LNCaP clone FGC (cell line): ENCODE data around the gene FHIT.

Source experiments
- DNase-seq: peaks from one replicate; pipeline ENCODE4 v3.0.0-alpha.2; 2011; ENCODE audit warnings: low read depth
- H3K4me3 ChIP-seq: 2 replicates; pipeline ENCODE4 v1.5.1; 2011; ENCODE audit warnings: mild to moderate bottlenecking, low read depth, low read length, control low read depth
- TF ChIP-seq, protein P1 (sequence below): IDR thresholded peaks from 2 replicates; pipeline ENCODE4 v1.5.1; 2012; ENCODE audit warnings: mild to moderate bottlenecking; ENCODE audit not compliant: control insufficient read depth, insufficient read depth; ENCODE audit errors: extremely low read depth

Gene FHIT

DNA sequence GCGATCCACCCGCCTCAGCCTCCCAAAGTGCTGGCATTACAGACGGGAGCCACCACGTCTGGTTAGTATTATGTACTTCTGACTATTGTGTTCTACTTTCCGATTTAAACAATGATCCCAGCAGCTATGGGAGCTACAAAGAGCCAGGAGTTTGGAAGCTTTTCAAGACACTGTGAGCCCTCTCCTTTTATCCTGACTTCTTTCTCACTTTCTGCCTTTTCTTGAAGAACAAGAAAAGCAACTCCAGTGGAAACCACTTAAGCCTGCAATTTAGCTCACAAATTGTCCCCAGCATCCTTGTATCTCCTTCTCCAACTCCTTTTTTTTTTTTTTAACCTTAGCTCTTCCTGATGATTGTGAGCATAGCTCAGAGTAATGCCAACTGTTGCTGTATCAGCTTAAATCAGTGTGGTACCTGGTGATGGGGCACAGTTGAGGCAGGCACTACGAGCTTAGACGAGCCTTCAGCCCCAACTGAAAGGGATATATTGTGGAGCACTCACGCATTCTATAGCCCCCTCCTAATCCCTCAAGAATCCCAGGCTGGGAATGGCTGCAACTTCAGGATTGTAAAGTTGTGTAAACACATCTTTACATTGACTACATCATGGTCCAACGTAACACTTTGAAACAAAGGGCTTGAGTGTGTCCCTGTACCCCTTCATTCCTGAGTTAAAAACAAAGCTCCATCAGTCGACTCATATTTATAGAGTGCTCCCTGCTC, 677.0 kb downstream of the FHIT start:
- no peak for DNase-seq
- H3K4me3 ChIP-seq, result no peak overlapping the region

DNA sequence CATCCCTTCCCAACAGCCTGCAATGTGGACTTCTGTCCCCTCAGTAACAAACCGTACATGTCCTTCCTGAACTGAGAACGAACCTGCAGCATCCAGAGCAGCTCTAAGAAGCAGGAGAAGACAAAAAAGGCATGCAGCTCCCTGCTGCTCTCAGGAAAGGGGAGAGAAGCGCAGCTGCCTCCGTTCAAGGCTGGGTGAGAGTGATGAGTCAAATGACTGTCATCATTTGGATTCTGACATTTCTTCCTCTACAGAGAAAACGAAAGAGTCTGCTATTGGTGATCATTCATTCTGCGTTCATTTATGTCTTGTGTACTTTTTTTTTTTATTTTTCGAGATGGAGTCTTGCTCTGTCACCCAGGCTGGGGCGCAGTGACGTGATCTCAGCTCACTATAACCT, 677.8 kb downstream of the FHIT start:
- TF ChIP-seq, protein P1, sequence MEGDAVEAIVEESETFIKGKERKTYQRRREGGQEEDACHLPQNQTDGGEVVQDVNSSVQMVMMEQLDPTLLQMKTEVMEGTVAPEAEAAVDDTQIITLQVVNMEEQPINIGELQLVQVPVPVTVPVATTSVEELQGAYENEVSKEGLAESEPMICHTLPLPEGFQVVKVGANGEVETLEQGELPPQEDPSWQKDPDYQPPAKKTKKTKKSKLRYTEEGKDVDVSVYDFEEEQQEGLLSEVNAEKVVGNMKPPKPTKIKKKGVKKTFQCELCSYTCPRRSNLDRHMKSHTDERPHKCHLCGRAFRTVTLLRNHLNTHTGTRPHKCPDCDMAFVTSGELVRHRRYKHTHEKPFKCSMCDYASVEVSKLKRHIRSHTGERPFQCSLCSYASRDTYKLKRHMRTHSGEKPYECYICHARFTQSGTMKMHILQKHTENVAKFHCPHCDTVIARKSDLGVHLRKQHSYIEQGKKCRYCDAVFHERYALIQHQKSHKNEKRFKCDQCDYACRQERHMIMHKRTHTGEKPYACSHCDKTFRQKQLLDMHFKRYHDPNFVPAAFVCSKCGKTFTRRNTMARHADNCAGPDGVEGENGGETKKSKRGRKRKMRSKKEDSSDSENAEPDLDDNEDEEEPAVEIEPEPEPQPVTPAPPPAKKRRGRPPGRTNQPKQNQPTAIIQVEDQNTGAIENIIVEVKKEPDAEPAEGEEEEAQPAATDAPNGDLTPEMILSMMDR, result no peak
- no peak for DNase-seq

More for the DNA sequence above, 677.0 kb downstream of the FHIT start:
- TF ChIP-seq, protein P1, result no peak

DNA sequence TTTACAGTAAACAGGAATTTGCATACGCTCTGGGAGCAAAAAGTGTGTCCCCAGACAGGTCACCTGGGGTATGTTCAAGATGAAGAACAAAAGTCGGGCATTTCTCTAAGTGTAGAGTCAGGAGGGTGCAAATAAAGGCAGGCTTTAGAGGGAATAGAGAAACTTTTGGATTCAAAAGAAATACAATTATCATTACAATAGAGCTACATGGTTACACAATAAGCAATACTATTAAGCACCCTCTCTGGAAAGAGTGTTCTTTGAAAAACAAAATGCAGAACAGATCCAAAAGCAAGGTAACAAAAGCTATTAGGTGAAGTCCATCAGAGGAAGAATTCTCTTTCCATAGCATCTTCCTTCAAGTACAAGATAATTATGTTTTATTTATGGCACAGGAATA, 679.7 kb downstream of the FHIT start:
- no peak overlapping the region for H3K4me3 ChIP-seq
- DNase-seq, result no peak
- TF ChIP-seq, protein P1, result no peak

More for the DNA sequence above, 677.8 kb downstream of the FHIT start:
- no peak overlapping the region for H3K4me3 ChIP-seq

DNA sequence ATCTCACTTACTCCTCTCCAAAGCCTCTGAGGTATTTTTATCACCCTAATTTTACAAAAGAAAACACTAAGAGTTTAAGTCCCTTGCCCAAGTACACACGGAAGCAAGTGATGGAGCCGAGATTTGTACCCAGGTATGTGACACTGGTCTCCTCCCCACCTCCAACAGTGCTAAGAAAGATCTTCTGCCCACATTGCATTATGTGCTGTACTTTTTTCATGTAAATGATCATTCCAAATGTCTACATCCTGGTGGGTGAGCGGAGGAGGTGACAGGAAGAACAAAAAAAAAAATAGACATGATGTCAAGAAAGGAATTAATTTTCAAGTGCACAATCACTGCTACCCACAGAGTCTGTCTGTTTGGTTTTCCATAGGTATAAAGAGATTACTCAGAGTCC, 694.1 kb downstream of the FHIT start:
- DNase-seq, result no peak
- TF ChIP-seq, protein P1, result no peak
- no peak overlapping the region for H3K4me3 ChIP-seq

DNA sequence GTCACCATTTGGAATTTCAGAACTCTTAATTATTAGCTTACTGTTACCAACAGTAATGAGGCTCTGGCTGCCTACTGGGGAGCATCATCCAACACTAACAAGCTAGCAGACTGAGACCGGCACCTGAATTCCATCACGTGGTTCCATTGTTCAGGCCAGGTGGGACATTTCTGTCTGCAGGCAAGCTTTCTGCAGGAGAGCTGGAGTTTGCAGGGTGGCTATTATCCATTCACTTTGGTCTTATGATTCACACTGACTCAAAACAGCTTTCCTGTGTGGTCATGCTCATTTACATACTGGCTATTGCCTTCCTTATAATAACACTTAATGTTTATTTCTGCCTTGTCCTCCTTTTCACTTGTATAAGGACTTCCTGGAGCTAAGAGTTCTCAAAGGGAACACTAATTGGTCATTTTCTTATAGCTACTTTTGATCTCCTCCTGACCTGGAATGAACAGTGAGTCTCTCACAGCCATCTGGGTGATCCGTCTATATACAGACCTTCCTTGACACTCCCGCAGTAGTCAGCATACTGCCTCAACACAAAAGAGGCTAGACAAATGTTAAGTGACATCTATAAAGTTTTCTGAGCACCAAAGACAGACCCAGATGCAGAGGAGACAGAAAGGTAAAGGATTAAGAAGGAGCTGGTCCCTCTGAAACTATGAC, 695.4 kb downstream of the FHIT start:
- TF ChIP-seq, protein P1, result no peak
- no peak overlapping the region for H3K4me3 ChIP-seq
- DNase-seq, result no peak

DNA sequence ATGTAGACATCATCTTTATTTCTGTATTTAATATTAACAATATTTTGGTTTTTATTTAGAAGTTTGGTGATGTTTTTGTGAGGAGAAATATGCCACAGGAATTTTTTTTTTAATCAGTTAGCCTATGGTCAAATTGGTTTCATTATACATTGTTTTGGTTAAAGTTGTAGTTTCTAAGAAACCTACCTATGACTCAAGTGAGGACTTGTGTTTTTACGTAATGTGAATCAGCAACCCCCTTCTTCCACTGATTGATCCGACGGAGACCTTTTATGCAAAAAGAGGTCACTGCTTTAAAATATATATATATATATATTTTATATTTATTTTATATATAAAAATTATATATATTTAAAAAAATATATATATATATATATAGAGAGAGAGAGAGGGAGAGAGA, 698.1 kb downstream of the FHIT start:
- TF ChIP-seq, protein P1, result no peak
- DNase-seq, result no peak
- H3K4me3 ChIP-seq, result no peak overlapping the region
